RWPE2 (cell line): ENCODE data around the gene BRF1.

Experiments
- ATAC-seq: fragments of 200-7000 bp; cut with Tn5 transposase; 3 replicates; pipeline ENCODE4 v1.9.1; 2021; ENCODE audit warnings: low read depth
- DNase-seq: peaks from one replicate; pipeline ENCODE4 v3.0.0-alpha.2; 2020; ENCODE audit warnings: low spot score
- H3K27ac ChIP-seq: fragments of 450-650 bp; 2 replicates; pipeline ENCODE4 v1.5.1; 2017; ENCODE audit warnings: mild to moderate bottlenecking; ENCODE audit not compliant: poor library complexity, severe bottlenecking
- H3K27me3 ChIP-seq: fragments of 250-450 bp; sonication (Bioruptor Pico); 2 replicates; pipeline ENCODE4 v1.5.1; 2021; ENCODE audit warnings: mild to moderate bottlenecking, moderate library complexity; ENCODE audit not compliant: insufficient read depth, poor library complexity, severe bottlenecking
- H3K36me3 ChIP-seq: fragments of 250-450 bp; sonication (Bioruptor Pico); 2 replicates; pipeline ENCODE4 v1.5.1; 2020; ENCODE audit warnings: low read depth, mild to moderate bottlenecking, moderate library complexity
- H3K4me1 ChIP-seq: fragments of 250-450 bp; sonication (Bioruptor Pico); 2 replicates; pipeline ENCODE4 v1.5.1; 2021; ENCODE audit warnings: mild to moderate bottlenecking, moderate library complexity; ENCODE audit not compliant: insufficient read depth, poor library complexity, severe bottlenecking
- H3K4me3 ChIP-seq: fragments of 250-450 bp; sonication (Bioruptor Pico); 2 replicates; pipeline ENCODE4 v1.5.1; 2021; ENCODE audit warnings: mild to moderate bottlenecking, moderate library complexity; ENCODE audit not compliant: severe bottlenecking
- H3K9me3 ChIP-seq: fragments of 250-450 bp; sonication (Bioruptor Pico); 2 replicates; pipeline ENCODE4 v1.5.1; 2021; ENCODE audit warnings: mild to moderate bottlenecking, moderate library complexity; ENCODE audit not compliant: severe bottlenecking
- TF ChIP-seq, protein P1 (sequence below): fragments of 450-650 bp; IDR thresholded peaks from one replicate; pipeline ENCODE4 v1.5.1; 2017; ENCODE audit warnings: mild to moderate bottlenecking, moderate library complexity; ENCODE audit not compliant: poor library complexity, severe bottlenecking

The BRF1 gene

DNA sequence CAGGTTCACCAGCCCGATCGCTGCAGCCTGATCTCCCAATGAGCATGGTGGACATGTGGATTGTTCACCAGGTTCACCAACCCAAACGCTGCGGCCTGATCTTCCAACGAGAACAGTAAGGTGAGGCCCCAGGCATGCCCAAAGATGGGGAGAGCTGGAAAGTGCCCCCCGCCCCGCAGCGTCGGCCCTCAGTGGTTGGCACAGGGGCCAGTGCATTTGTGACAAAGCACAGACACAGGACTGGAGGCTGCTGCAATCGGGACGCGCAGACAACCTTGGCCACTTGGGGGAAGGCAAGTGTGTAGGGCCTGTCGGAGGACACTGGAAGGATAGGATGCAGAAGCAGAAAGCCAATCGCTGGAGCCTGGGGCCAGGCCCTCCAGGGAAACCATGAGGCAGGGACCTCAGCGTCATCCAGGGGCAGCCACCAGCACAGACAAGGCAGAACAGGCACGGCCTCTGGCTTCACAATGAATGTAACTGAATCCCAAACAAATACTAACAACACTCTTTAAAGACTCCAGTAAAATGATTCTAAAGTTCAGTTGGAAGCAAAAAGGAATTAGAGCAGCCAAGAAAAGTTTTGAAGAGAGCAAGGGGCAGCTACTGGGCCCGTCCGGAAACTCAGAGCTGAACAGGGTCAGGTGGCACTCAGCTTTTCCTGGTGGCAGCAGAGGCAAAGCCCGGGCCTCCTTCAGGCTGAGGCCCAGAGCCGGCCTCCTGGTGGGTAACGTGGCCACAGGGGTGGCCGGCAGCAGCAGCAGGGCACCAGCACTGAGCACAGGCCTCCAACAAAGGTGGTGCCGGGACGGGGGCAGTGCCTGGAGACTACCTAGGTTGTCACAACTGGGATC, 13.3 kb downstream of the BRF1 start:
- Histone ChIP-seq H3K4me1 (no peaks in the 10 kb centered on the region), H3K36me3 (no peaks in the 10 kb centered on the region), H3K9me3 (no peaks in the 10 kb centered on the region), H3K4me3 (no peak overlapping the region), H3K27ac (no peak overlapping the region), H3K27me3 (no peaks in the 10 kb centered on the region)
- DNase-seq (no peak), ATAC-seq (0 out of 3 replicates have a peak, but pooled peaks have one; percentile 35)
- TF ChIP-seq, protein P1, sequence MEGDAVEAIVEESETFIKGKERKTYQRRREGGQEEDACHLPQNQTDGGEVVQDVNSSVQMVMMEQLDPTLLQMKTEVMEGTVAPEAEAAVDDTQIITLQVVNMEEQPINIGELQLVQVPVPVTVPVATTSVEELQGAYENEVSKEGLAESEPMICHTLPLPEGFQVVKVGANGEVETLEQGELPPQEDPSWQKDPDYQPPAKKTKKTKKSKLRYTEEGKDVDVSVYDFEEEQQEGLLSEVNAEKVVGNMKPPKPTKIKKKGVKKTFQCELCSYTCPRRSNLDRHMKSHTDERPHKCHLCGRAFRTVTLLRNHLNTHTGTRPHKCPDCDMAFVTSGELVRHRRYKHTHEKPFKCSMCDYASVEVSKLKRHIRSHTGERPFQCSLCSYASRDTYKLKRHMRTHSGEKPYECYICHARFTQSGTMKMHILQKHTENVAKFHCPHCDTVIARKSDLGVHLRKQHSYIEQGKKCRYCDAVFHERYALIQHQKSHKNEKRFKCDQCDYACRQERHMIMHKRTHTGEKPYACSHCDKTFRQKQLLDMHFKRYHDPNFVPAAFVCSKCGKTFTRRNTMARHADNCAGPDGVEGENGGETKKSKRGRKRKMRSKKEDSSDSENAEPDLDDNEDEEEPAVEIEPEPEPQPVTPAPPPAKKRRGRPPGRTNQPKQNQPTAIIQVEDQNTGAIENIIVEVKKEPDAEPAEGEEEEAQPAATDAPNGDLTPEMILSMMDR: no peak

DNA sequence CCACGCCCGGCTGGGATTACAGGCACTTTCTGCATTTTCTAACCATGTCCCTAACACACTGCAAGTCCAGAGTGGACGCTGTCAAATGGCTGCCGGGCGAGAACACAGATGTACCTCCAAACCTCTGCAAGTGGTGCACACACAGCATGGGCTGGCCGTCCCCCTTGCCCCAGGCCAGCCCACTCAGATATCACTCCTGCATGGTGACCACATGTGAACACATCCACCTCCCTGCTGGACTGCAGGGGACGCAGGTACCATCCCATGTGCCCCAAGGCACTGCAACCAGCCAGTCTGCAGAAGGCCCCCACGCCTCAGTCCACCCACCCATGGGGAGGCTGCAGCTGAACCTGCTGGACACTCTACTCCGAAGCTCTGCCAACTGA, 14.0 kb downstream of the BRF1 start:
- no peak overlapping the region for H3K27ac ChIP-seq
- no peaks in the 10 kb centered on the region for H3K9me3 ChIP-seq
- no peaks in the 10 kb centered on the region for H3K27me3 ChIP-seq
- TF ChIP-seq, protein P1: no peak
- no peak for DNase-seq
- no peak overlapping the region for H3K4me3 ChIP-seq
- ATAC-seq: no peak
- H3K4me1 ChIP-seq: no peaks in the 10 kb centered on the region
- H3K36me3 ChIP-seq: no peaks in the 10 kb centered on the region

- Histone ChIP-seq H3K4me1 (no peaks in the 10 kb centered on the region), H3K36me3 (no peaks in the 10 kb centered on the region), H3K27ac (no peak overlapping the region), H3K9me3 (no peaks in the 10 kb centered on the region), H3K4me3 (no peak overlapping the region), H3K27me3 (no peaks in the 10 kb centered on the region)
- no peak for DNase-seq
- TF ChIP-seq, protein P1: no peak
- ATAC-seq: no peak
These were observed 15.6 kb downstream of the BRF1 start for GRCh38 chr14:105285174-105285573.

GRCh38 chr14:105283899-105284298, 16.9 kb downstream of the BRF1 start:
- H3K9me3 ChIP-seq: no peaks in the 10 kb centered on the region
- H3K4me1 ChIP-seq: no peaks in the 10 kb centered on the region
- no peak for DNase-seq
- TF ChIP-seq, protein P1: no peak
- H3K27me3 ChIP-seq: no peaks in the 10 kb centered on the region
- ATAC-seq: no peak
- no peak overlapping the region for H3K4me3 ChIP-seq
- no peaks in the 10 kb centered on the region for H3K36me3 ChIP-seq
- H3K27ac ChIP-seq: no peak overlapping the region

DNA sequence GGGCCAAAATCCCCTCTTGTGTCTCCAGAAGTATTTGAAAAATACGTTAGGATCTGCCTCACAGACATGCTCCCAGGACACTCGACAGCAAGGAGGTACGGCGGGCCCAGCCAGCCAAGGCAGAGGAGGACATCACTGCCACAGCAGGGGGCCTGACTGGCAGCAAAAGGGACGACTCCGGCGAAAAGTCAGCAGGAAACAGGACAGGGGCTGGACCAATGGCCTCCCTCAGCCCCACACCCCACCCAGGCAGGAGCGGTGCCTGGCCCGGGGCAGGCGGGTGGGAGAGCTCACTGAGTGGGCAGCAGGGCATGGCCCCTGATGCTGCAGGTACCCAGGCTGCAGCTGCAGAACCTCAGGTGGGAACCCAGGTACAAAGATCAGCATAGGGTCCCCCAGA, 17.8 kb downstream of the BRF1 start:
- H3K27ac ChIP-seq: no peak overlapping the region
- DNase-seq: no peak
- H3K9me3 ChIP-seq: no peaks in the 10 kb centered on the region
- H3K36me3 ChIP-seq: no peaks in the 10 kb centered on the region
- H3K27me3 ChIP-seq: no peaks in the 10 kb centered on the region
- TF ChIP-seq, protein P1: no peak
- no peak overlapping the region for H3K4me3 ChIP-seq
- no peak for ATAC-seq
- H3K4me1 ChIP-seq: no peaks in the 10 kb centered on the region
